Fibroblast of mammary gland (primary cell): ENCODE results near the gene LRRC7.
"Not testable (repeated sequence)": the region's sequence is repeated elsewhere in the genome, so short reads cannot be mapped to it uniquely, and the experiment has no call there.

Source experiments
- DNase-seq: peaks from one replicate; pipeline ENCODE4 v3.0.0-alpha.2; 2010; ENCODE audit warnings: low read depth
- H3K4me3 ChIP-seq: 2 replicates; pipeline ENCODE4 v1.5.1; 2011; ENCODE audit warnings: low read depth, mild to moderate bottlenecking, low read length, moderate library complexity; ENCODE audit not compliant: control insufficient read depth
- TF ChIP-seq, protein P1 (sequence below): conservative IDR thresholded peaks from 2 replicates; pipeline ENCODE4 v1.5.1; 2011; ENCODE audit warnings: low read depth, low read length, inconsistent platforms; ENCODE audit not compliant: control insufficient read depth, insufficient read depth

LRRC7 gene

DNA sequence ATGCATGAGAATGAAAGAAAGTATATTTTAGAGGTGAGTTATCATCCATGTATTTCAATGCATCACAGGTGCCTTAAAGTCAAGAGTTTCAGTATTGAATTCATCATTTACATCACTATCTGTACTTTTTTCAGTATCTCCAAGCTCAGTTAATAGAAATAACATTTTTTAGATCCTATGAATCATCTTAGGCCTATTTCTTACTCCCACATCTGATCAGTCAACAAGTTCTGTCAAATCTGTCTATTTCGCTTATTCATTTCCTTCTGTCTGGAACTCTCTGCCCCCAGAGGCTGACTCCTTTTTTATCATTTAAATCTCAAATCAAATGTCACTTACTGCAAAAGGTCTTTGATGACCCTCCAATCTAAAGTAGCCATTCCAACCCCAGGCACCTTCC lies 295.2 kb downstream of the LRRC7 start:
- H3K4me3 ChIP-seq, result no peak overlapping the region
- DNase-seq, result no peak
- TF ChIP-seq, protein P1, sequence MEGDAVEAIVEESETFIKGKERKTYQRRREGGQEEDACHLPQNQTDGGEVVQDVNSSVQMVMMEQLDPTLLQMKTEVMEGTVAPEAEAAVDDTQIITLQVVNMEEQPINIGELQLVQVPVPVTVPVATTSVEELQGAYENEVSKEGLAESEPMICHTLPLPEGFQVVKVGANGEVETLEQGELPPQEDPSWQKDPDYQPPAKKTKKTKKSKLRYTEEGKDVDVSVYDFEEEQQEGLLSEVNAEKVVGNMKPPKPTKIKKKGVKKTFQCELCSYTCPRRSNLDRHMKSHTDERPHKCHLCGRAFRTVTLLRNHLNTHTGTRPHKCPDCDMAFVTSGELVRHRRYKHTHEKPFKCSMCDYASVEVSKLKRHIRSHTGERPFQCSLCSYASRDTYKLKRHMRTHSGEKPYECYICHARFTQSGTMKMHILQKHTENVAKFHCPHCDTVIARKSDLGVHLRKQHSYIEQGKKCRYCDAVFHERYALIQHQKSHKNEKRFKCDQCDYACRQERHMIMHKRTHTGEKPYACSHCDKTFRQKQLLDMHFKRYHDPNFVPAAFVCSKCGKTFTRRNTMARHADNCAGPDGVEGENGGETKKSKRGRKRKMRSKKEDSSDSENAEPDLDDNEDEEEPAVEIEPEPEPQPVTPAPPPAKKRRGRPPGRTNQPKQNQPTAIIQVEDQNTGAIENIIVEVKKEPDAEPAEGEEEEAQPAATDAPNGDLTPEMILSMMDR, result no peak

- no peak overlapping the region for H3K4me3 ChIP-seq
- TF ChIP-seq, protein P1, result no peak
- DNase-seq, result no peak
These were observed 296.0 kb downstream of the LRRC7 start for GRCh38 chr1:69863704-69864103.

- no peak overlapping the region for H3K4me3 ChIP-seq
- TF ChIP-seq, protein P1, result no peak
- DNase-seq, result no peak
These were observed 303.7 kb downstream of the LRRC7 start for GRCh38 chr1:69871412-69871811.

- no peak overlapping the region for H3K4me3 ChIP-seq
- TF ChIP-seq, protein P1, result no peak
- DNase-seq, result no peak
These were observed 310.6 kb downstream of the LRRC7 start for GRCh38 chr1:69878338-69878737.

- not testable (repeated sequence) for DNase-seq, H3K4me3 ChIP-seq
These were observed 320.3 kb downstream of the LRRC7 start for GRCh38 chr1:69888016-69888415.

DNA sequence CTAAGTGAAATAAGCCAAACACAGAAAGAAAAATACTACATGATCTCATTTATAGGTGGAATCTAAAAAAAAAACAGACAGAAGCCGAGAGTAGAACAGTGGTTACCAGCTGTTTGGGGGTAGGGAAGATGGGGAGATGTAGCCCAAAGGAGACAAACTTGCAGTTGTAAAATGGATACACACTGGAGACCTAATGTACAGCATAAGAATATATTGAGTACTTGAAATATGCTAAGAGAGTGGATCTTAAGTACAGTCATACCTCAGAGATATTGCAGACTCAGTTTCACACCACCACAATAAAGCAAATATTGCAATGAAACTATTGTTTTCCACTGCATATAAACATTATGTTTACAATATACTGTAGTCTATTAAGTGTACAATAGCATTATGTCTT lies 320.9 kb downstream of the LRRC7 start:
- H3K4me3 ChIP-seq, result no peak overlapping the region
- DNase-seq, result no peak
- TF ChIP-seq, protein P1, result no peak

- TF ChIP-seq, protein P1, result no peak
- no peak overlapping the region for H3K4me3 ChIP-seq
- no peak for DNase-seq
These were observed 330.8 kb downstream of the LRRC7 start for GRCh38 chr1:69898403-69898947.
